ENCODE data around the gene AVP.
"Not testable (repeated sequence)": the region's sequence is repeated elsewhere in the genome, so short reads cannot be mapped to it uniquely, and the experiment has no call there.

AVP gene, protein sequence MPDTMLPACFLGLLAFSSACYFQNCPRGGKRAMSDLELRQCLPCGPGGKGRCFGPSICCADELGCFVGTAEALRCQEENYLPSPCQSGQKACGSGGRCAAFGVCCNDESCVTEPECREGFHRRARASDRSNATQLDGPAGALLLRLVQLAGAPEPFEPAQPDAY

DNA sequence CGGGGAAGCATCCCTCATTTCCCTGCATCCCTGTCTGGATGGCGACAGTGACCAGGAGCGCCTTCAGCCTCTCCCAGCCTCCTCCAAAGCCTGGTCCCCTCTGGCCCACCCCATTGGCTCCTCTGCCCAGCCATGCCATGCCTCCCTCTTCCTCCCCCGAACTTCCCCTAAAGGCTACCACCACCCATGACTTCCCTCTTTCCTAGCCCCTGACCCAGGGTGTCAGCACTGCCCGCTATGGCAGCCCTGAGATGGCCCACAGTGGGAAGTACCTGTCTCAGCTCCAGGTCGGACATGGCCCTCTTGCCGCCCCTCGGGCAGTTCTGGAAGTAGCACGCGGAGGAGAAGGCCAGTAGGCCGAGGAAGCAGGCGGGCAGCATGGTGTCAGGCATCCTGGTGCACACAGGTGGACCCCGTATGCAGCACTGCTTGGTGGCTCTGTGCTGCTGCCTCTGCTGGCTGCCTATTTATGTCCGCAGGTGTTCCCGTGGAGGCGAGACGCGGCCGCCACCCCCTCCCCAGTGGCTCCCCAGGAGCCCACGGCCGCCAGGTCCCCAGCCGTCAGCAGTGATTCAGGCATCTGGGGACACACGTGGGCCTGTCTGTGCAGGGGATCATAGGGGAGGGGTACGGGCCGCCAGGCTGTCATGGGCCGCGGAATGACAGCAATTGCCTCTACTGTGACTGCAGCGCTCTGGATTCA is at the start of gene AVP:
Gene AVP, minus strand, starts transcription at position 442 of the 703 bp plus-strand sequence. Its CDS starts 50 bp downstream, at position 392.
- DNase-seq (ENCODE audit: extremely low read depth in 1 of 2, low read depth in 1 of 2), result no peak

DNA sequence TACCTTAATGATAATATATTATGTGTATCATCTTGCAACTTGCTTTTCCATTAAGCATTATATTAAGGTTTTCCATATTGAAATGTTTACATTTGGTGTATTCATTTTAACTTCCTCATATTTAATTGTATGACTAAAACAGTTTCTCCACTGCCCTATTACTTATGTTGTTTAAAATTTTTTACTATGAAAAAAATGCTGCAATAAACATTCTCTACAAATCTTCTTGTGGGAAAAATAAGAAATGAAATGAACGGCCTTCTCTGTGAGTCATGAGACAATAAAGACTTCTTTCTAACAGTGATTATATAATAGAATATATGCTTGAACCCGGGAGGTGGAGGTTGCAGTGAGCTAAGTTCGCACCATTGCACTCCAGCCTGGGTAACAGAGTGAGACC is 49.6 kb upstream of the AVP start:
- no peak for DNase-seq (ENCODE audit: extremely low read depth in 1 of 2, low read depth in 1 of 2)

- no peak for DNase-seq (ENCODE audit: extremely low read depth in 1 of 2, low read depth in 1 of 2)
These were observed 48.6 kb upstream of the AVP start for GRCh38 chr20:3133155-3133554.

DNA sequence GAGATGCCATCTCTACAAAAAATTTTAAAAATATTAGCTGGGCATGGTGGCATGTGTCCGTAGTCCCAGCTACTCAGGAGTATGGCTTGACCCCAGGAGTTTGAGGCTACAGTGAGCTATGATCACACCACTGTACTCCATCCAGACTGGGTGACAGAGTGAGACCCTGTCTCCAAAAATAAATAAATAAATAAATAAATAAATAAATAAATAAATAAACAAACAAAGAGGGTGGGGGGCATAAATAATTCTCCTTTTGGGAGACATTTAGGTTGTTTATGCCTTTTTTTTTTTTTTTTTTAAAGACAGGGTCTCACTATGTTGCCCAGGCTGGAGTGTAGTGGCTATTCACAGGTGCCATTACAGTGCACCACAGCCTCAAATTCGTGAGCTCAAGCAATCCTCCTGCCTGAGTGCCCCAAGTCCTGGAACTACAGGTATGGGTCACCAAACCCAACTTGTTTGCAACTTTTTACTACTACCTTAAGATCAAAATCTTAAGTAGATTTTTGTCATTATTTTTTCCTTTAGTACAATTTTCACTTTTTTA is 45.6 kb upstream of the AVP start:
- no peak for DNase-seq (ENCODE audit: extremely low read depth in 1 of 2, low read depth in 1 of 2)

DNA sequence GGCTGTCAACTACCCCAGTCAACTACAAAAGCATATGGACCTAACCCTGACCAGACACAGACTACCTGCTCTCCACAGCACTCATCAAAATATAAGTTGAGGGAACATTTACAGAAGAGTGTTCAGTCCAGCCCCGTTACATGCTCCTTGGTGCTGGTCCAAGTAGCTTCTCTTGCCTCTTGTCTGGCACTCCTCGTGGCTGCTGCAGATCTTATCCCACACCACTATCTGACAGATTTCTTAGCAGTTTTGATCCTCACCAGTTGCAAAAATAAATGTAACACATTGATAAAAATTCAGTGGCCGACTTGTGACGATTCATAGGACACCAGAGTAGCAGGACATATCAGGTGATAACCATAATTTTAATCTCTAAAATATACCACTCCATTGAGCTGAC is 44.6 kb upstream of the AVP start:
- no peak for DNase-seq (ENCODE audit: extremely low read depth in 1 of 2, low read depth in 1 of 2)

GRCh38 chr20:3128275-3128984 is 43.9 kb upstream of the AVP start:
- DNase-seq (ENCODE audit: extremely low read depth in 1 of 2, low read depth in 1 of 2), result no peak

- no peak for DNase-seq (ENCODE audit: extremely low read depth in 1 of 2, low read depth in 1 of 2)
These were observed 42.0 kb upstream of the AVP start for GRCh38 chr20:3126527-3126859.

DNA sequence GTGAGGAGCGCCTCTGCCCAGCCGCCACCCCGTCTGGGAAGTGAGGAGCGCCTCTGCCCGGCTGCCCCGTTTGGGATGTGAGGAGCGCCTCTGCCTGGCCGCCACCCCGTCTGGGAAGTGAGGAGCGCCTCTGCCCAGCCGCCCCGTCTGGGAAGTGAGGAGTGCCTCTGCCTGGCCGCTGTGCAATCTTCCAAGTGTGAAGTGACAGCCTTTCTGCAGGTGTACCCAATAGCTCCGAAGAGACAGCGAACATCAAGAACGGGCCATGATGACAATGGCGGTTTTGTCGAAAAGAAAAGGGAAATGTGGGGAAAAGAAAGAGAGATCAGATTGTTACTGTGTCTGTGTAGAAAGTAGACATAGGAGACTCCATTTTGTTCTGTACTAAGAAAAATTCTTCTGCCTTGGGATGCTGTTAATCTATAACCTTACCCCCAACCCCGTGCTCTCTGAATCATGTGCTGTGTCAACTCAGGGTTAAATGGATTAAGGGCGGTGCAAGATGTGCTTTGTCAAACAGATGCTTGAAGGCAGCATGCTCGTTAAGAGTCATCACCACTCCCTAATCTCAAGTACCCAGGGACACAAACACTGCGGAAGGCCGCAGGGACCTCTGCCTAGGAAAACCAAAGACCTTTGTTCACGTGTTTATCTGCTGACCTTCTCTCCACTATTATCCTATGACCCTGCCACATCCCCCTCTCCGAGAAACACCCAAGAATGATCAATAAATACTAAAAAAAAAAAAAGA is 41.4 kb upstream of the AVP start:
- DNase-seq (ENCODE audit: extremely low read depth in 1 of 2, low read depth in 1 of 2), result not testable (repeated sequence)

- DNase-seq (ENCODE audit: extremely low read depth in 1 of 2, low read depth in 1 of 2), result not testable (repeated sequence)
These were observed 40.4 kb upstream of the AVP start for GRCh38 chr20:3124773-3125560.

GRCh38 chr20:3124163-3124562 is 39.6 kb upstream of the AVP start:
- not testable (repeated sequence) for DNase-seq (ENCODE audit: extremely low read depth in 1 of 2, low read depth in 1 of 2)

GRCh38 chr20:3123542-3123941 is 39.0 kb upstream of the AVP start:
- no peak for DNase-seq (ENCODE audit: extremely low read depth in 1 of 2, low read depth in 1 of 2)

DNA sequence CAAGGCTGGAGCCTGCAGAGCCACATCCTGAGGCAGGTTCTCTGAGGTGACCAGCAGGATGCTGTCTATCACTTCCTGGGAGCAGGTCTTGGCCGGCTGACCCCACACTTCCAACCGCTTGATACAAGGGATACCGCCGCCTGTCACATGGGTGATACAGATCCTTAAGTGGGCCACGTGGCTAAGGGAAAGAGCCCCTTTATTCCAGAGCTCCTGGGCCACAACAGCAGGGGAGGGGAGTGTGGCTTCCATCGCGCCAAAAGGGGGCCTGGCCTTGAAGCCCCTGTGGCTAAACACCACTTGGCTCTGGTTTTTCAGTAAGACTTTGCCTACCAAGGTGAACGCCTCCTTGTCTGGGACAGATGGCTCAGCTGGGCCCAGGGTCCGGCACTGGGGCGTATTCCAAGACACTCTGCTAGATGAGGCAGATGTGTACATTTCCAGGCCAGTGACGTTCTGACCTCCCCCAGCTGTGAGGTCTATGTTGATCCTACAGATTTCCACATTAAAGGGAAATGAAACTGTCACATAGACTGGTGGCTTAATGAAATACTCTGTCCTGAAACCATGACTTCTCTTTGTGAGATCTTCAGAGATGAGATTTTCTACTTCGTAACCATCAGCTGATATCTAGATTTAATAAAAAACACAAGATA is 37.6 kb upstream of the AVP start:
- DNase-seq (ENCODE audit: extremely low read depth in 1 of 2, low read depth in 1 of 2), result no peak

GRCh38 chr20:3121271-3121911 is 36.9 kb upstream of the AVP start:
- no peak for DNase-seq (ENCODE audit: extremely low read depth in 1 of 2, low read depth in 1 of 2)

- no peak for DNase-seq (ENCODE audit: extremely low read depth in 1 of 2, low read depth in 1 of 2)
These were observed 34.5 kb upstream of the AVP start for GRCh38 chr20:3119044-3119443.

DNA sequence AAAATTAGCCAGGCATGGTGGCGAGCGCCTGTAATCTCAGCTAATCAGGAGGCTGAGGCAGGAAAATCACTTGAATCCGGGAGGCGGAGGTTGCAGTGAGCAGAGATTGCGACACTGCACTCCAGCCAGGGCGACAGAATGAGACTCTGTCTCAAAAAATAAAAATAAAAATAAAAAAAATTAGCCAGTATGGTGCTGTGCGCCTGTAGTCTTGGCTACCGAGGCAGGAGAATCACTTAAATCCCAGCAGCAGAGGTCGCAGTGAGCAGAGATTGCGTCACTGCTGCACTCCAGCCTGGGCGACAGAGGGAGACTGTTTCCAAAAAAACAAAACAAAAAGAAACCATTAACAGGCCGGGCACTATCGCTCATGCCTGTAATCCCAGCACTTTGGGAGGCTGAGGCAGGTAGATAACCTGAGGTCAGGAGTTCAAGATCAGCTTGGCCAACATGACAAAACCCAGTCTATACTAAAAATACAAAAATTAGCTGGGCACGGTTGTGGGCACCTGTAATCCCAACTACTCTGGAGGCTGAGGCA is 33.4 kb upstream of the AVP start:
- not testable (repeated sequence) for DNase-seq (ENCODE audit: extremely low read depth in 1 of 2, low read depth in 1 of 2)

DNA sequence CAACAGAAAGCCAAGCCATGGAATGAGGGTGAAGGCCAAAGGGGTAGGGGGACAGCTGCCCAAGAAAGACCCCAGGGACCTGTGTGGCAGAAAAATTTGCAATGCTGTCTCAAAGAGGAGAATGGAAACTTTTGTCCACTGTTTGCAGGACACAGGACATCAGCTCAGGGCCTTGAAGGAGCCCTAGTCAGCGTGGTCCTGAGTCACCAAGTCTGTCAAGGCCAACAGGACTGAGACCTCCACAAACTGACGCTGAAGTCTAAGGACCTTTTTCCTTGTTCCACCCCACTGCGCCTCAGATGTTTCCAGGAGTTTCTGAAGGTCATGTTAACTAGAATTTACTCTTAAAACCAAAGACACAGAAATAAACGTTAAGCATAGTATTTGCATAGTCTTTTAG is 31.8 kb upstream of the AVP start:
- DNase-seq (ENCODE audit: extremely low read depth in 1 of 2, low read depth in 1 of 2), result no peak

- no peak for DNase-seq (ENCODE audit: extremely low read depth in 1 of 2, low read depth in 1 of 2)
These were observed 30.9 kb upstream of the AVP start for GRCh38 chr20:3115190-3116107.

- DNase-seq (ENCODE audit: extremely low read depth in 1 of 2, low read depth in 1 of 2), result no peak
These were observed 27.5 kb upstream of the AVP start for GRCh38 chr20:3111995-3112394.
